SK-N-SH (cell line): ENCODE results near the gene C9orf50. TPM values are rescaled to one million over a fixed set of nuclear protein-coding genes. Genes with fewer than 3 reads are reported as not detected.

ENCODE experiments used
- CTCF ChIA-PET: fragments of 300-600, 350-600 bp; formaldehyde crosslinking; extraction: SDS; loops from one replicate; lab custom pipeline; 2021; lab: Yijun Ruan, JAX
- POLR2A ChIA-PET: fragments of 350-600 bp; sonication (Branson Sonifier 250); formaldehyde crosslinking; extraction: SDS; loops from one replicate; lab custom pipeline; 2020; ENCODE audit warnings: antibody characterized with exemption, inconsistent platforms; lab: Yijun Ruan, JAX
- DNase-seq: peaks from one replicate; pipeline ENCODE4 v3.0.0; 2012
- H2AFZ ChIP-seq: fragments of 200-600 bp; sonication (generic); 2 replicates; pipeline ENCODE4 v1.8.1; 2016; ENCODE audit warnings: antibody characterized with exemption, mild to moderate bottlenecking, low read depth
- H3F3A ChIP-seq: fragments of 200-600 bp; sonication (generic); replicated peaks from 2 replicates; pipeline ENCODE3; 2016; ENCODE audit warnings: antibody characterized with exemption, mild to moderate bottlenecking; ENCODE audit not compliant: insufficient read depth
- H3K27ac ChIP-seq, 2 experiments: fragments of 200-500 bp in 1 of 2; fragments of 200-600 bp in 1 of 2; sonication (Bioruptor generic) in 1 of 2; sonication (generic), shearing (Covaris generic) in 1 of 2; 2 replicates each; pipeline versions ENCODE4 v1.5.1 to v1.6.1; 2014 to 2016; ENCODE audit warnings: low read depth in 2 of 2, inconsistent platforms in 1 of 2, low read length in 1 of 2, mild to moderate bottlenecking in 1 of 2, mixed read lengths in 1 of 2
- H3K27me3 ChIP-seq: fragments of 200-600 bp; sonication (generic), shearing (Covaris generic); 2 replicates; pipeline ENCODE4 v1.6.1; 2016; ENCODE audit warnings: mixed run types; ENCODE audit not compliant: insufficient read depth
- H3K36me3 ChIP-seq, 2 experiments: fragments of 200-500 bp in 1 of 2; fragments of 200-600 bp in 1 of 2; sonication (Bioruptor generic) in 1 of 2; sonication (generic) in 1 of 2; replicated peaks in 1 of 2; 2 replicates each; pipeline versions ENCODE3 to v1.5.1; 2014 to 2016; ENCODE audit warnings: low read length in 1 of 2, mild to moderate bottlenecking in 1 of 2; ENCODE audit not compliant: insufficient read depth in 2 of 2, control insufficient read depth in 1 of 2
- H3K4me1 ChIP-seq, 2 experiments: fragments of 200-500 bp in 1 of 2; fragments of 200-600 bp in 1 of 2; sonication (Bioruptor generic) in 1 of 2; sonication (generic), shearing (Covaris generic) in 1 of 2; 2 replicates each; pipeline versions ENCODE4 v1.5.1 to v1.6.1; 2014 to 2016; ENCODE audit warnings: low read depth in 1 of 2, low read length in 1 of 2, mixed run types in 1 of 2; ENCODE audit not compliant: insufficient read depth in 2 of 2, control insufficient read depth in 1 of 2
- H3K4me2 ChIP-seq: fragments of 200-600 bp; sonication (generic), shearing (Covaris generic); 2 replicates; pipeline ENCODE4 v1.6.1; 2017; ENCODE audit warnings: mixed run types
- H3K4me3 ChIP-seq, 2 experiments: fragments of 200-500 bp in 1 of 2; fragments of 200-600 bp in 1 of 2; sonication (Bioruptor generic) in 1 of 2; sonication (generic), shearing (Covaris generic) in 1 of 2; 2 replicates each; pipeline versions ENCODE4 v1.5.1 to v1.8.1; 2014 to 2016; ENCODE audit warnings: low read depth in 2 of 2, inconsistent platforms in 1 of 2, low read length in 1 of 2, mild to moderate bottlenecking in 1 of 2, mixed read lengths in 1 of 2, moderate library complexity in 1 of 2
- H3K79me2 ChIP-seq: fragments of 200-600 bp; sonication (generic); 2 replicates; pipeline ENCODE4 v1.8.1; 2017; ENCODE audit warnings: mild to moderate bottlenecking; ENCODE audit not compliant: insufficient read depth
- H3K9ac ChIP-seq: fragments of 200-600 bp; sonication (generic); 2 replicates; pipeline ENCODE4 v1.6.1; 2017; ENCODE audit warnings: mixed run types
- H3K9me2 ChIP-seq: fragments of 200-600 bp; sonication (generic); 2 replicates; pipeline ENCODE4 v1.6.1; 2017; ENCODE audit warnings: mixed run types
- H3K9me3 ChIP-seq: fragments of 200-600 bp; sonication (generic); 2 replicates; pipeline ENCODE4 v1.6.1; 2017; ENCODE audit warnings: mixed run types, mild to moderate bottlenecking, moderate library complexity
- H4K20me1 ChIP-seq: fragments of 200-600 bp; sonication (generic); 2 replicates; pipeline ENCODE4 v1.6.1; 2017; ENCODE audit warnings: mild to moderate bottlenecking, mixed run types; ENCODE audit not compliant: insufficient read depth
- CHD2 ChIP-seq: fragments of 150-350 bp; IDR thresholded peaks from 2 replicates; pipeline ENCODE4 v1.6.1; 2018; ENCODE audit warnings: low read length; ENCODE audit not compliant: partially characterized antibody
- CTCF ChIP-seq: fragments of 200-600 bp; sonication (generic); IDR thresholded peaks from 2 replicates; pipeline ENCODE4 v1.6.1; 2017; ENCODE audit warnings: antibody characterized with exemption, mild to moderate bottlenecking, moderate library complexity
- ELF1 ChIP-seq: IDR thresholded peaks from 2 replicates; pipeline ENCODE4 v1.4.0; 2012
- EP300 ChIP-seq, 2 experiments: IDR thresholded peaks; 2 replicates each; pipeline versions ENCODE4 v1.4.0 to v1.6.1; 2012; ENCODE audit warnings: borderline replicate concordance in 1 of 2, low read depth in 1 of 2, low read length in 1 of 2
- EZH2phosphoT487 ChIP-seq: fragments of 200-600 bp; sonication (generic); IDR thresholded peaks from 2 replicates; pipeline ENCODE4 v1.6.1; 2017; ENCODE audit warnings: low read depth, mixed run types, mild to moderate bottlenecking, antibody characterized with exemption, moderate library complexity, borderline replicate concordance
- FOXM1 ChIP-seq: IDR thresholded peaks from 2 replicates; pipeline ENCODE4 v1.4.0; 2012; ENCODE audit warnings: low read depth, mild to moderate bottlenecking
- GATA2 ChIP-seq: sonication (generic); formaldehyde crosslinking; IDR thresholded peaks from 2 replicates; pipeline ENCODE4 v1.5.0; 2020; ENCODE audit warnings: mild to moderate bottlenecking, missing genetic modification reagents
- IRF3 ChIP-seq: fragments of 150-350 bp; IDR thresholded peaks from 2 replicates; pipeline ENCODE4 v1.6.1; 2016; ENCODE audit warnings: mild to moderate bottlenecking, low read depth, low read length
- JUND ChIP-seq: IDR thresholded peaks from 2 replicates; pipeline ENCODE4 v1.4.0; 2012
- MEF2A ChIP-seq: IDR thresholded peaks from 2 replicates; pipeline ENCODE4 v1.4.0; 2012; ENCODE audit warnings: low read depth, borderline replicate concordance
- MXI1 ChIP-seq: IDR thresholded peaks from 2 replicates; pipeline ENCODE4 v1.6.1; 2012; ENCODE audit warnings: mild to moderate bottlenecking, low read depth, low read length, improper control_type of control experiment
- NRF1 ChIP-seq: IDR thresholded peaks from 2 replicates; pipeline ENCODE4 v1.6.1; 2012; ENCODE audit warnings: low read depth, mild to moderate bottlenecking, low read length
- PBX3 ChIP-seq: IDR thresholded peaks from 2 replicates; pipeline ENCODE4; 2012
- POLR2AphosphoS5 ChIP-seq: IDR thresholded peaks from 2 replicates; pipeline ENCODE4 v1.6.1; 2012; ENCODE audit warnings: low read depth, low read length
- RAD21 ChIP-seq: IDR thresholded peaks from 2 replicates; pipeline ENCODE4 v1.6.1; 2012; ENCODE audit warnings: mild to moderate bottlenecking, low read length
- RFX5 ChIP-seq: IDR thresholded peaks from 2 replicates; pipeline ENCODE4 v1.6.1; 2012; ENCODE audit warnings: mild to moderate bottlenecking, improper control_type of control experiment, low read length
- RXRA ChIP-seq: IDR thresholded peaks from 2 replicates; pipeline ENCODE4 v1.4.0; 2012; ENCODE audit warnings: low read depth, mild to moderate bottlenecking, borderline replicate concordance
- SIN3A ChIP-seq: IDR thresholded peaks from 2 replicates; pipeline ENCODE4 v1.6.1; 2012; ENCODE audit warnings: low read depth, mild to moderate bottlenecking, low read length, moderate library complexity, borderline replicate concordance
- SMC3 ChIP-seq: IDR thresholded peaks from 2 replicates; pipeline ENCODE4 v1.6.1; 2012; ENCODE audit warnings: low read depth, low read length, improper control_type of control experiment
- TCF12 ChIP-seq: IDR thresholded peaks from 2 replicates; pipeline ENCODE4 v1.4.0; 2012
- USF2 ChIP-seq: fragments of 150-350 bp; IDR thresholded peaks from 2 replicates; pipeline ENCODE4 v1.6.1; 2017; ENCODE audit warnings: antibody characterized with exemption, low read length, low read depth, borderline replicate concordance
- WGBS: methylation state at CpG from one replicate; pipeline ENCODE4 v1.1.6; 2017; ENCODE audit warnings: low lambda C conversion rate; 5-methylcytosine and 5-hydroxymethylcytosine counted together
- polyA plus RNA-seq, 3 experiments: library from polyadenylated mRNA; depleted of rRNA; stranded (reverse); fragments of >200 nt; gene quantifications; 2 replicates each; pipeline ENCODE4 v1.2.3, GENCODE V29; 2012

The C9orf50 gene
- polyA plus RNA-seq, 1 of the 3 experiments (the other 2 are of a cell fraction), result 0.30 TPM

- peaks cover 12% of the 10 kb centered on the region for H3F3A ChIP-seq
- no peaks in the 10 kb centered on the region for H3K9me3 ChIP-seq
- TF ChIP-seq SMC3 (peak; percentile 72), JUND (no peak), RFX5 (no peak), EP300 (IDR thresholded peaks at IDR 0.05; ENCODE audit: borderline replicate concordance in 1 of 2, low read depth in 1 of 2, low read length in 1 of 2) (no peak), SIN3A (no peak), TCF12 (no peak), RAD21 (peak; percentile 69), RXRA (no peak), FOXM1 (no peak), POLR2AphosphoS5 (no peak), MXI1 (no peak), NRF1 (no peak), CHD2 (no peak), MEF2A (no peak), USF2 (no peak), ELF1 (no peak), PBX3 (no peak), GATA2 (CRISPR knock-in tag) (no peak), IRF3 (no peak), CTCF (peak; percentile 84), EZH2phosphoT487 (no peak)
- TF ChIP-seq, all 33 proteins: peak for 3
- Histone ChIP-seq H4K20me1 (peaks cover 15% of the 10 kb centered on the region), H3K36me3 (no peaks in the 10 kb centered on the region), H3K79me2 (peaks cover 36% of the 10 kb centered on the region), H3K4me2 (no peak overlapping the region), H3K4me1 (peaks cover 13 to 33% of the 10 kb centered on the region in 2 experiments; a peak in 2 of 4 replicates), H3K4me3 (no peak overlapping the region; a peak in 1 of 4 replicates), H3K27me3 (no peaks in the 10 kb centered on the region), H3K9ac (no peak overlapping the region), H3K9me2 (no peaks in the 10 kb centered on the region), H2AFZ (peak overlapping the region; percentile 67; the same call in 1 of the 2 replicates), H3K27ac (no peak overlapping the region)
- POLR2A ChIA-PET, result interaction anchor here (0.6 to 1.4 kb wide), 4 partner anchors 13 to 706 kb away, joined by 3 to 5 read pairs (median 3); no protein-coding TSS in a partner anchor
- CTCF ChIA-PET, result interaction anchor here (0.5 to 12.8 kb wide), 30 partner anchors 9 to 547 kb away, joined by 3 to 212 read pairs (median 4); partner anchors contain the start of genes ASB6, CRAT, IER5L and PTPA
- 48% methylated on average over 12 of the region's 12 CpGs for WGBS
- DNase-seq, result peak; percentile 82
Observed at GRCh38 chr9:129624168-129624759, 3.4 kb upstream of the C9orf50 start.
